ENCODE data around the gene LRRC49. TPM values are rescaled to one million over a fixed set of nuclear protein-coding genes. Genes with fewer than 3 reads are reported as not detected.

LRRC49 gene
- total RNA-seq, 1 experiment from 2014 or later: 8.3 TPM

DNA sequence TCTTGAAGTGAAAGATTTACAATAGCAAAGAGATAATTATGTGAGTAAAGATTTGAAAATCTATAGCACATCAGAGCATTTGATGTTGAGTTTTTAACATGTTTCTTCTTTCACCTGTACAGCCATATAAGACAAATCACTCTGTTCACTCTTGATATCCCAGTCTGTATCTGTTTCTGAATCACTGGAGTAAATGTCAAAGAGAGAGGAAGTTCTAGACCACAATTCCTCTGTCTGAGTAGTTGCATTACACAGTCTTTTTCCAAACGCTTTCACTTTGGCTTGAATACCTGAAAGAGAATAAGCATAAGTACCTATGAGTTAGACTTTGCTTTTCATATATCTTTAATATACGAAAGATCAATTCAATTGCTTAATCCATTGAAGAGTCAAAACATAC is 10.3 kb upstream of the LRRC49 start:
- no peak overlapping the region for H4K8ac ChIP-seq (replicated peaks; ENCODE audit: insufficient read length, low read depth, low read length)
- no peak overlapping the region for H3K18ac ChIP-seq (ENCODE audit: insufficient read length, low read depth, low read length)
- H4K91ac ChIP-seq (ENCODE audit: insufficient read length, low read depth, low read length): no peak overlapping the region
- no CpG with 5 or more reads among the region's 2 CpGs for WGBS (ENCODE audit: extremely low coverage, insufficient read length, low lambda C conversion rate)
- H3K9me3 ChIP-seq (ENCODE audit: control insufficient read depth, low read depth, low read length): no peaks in the 10 kb centered on the region
- Mint-ChIP-seq H3K36me3 (ENCODE audit: insufficient read depth in 1 of 3, low read depth in 3 of 3) (no peaks in the 10 kb centered on the region), H3K9me3 (no peaks in the 10 kb centered on the region), H3K4me3 (no peak overlapping the region), H3K27me3 (ENCODE audit: low read depth) (no peaks in the 10 kb centered on the region), H3K27ac (no peak overlapping the region), H3K4me1 (no peaks in the 10 kb centered on the region)
- no peak overlapping the region for H3K56ac ChIP-seq (ENCODE audit: insufficient read length, low read depth, low read length)
- H3K79me2 ChIP-seq (ENCODE audit: insufficient read depth, low read length): no peaks in the 10 kb centered on the region
- no peak overlapping the region for H2AFZ ChIP-seq (ENCODE audit: low read length)
- H2BK20ac ChIP-seq (ENCODE audit: low read depth, low read length, poor library complexity, severe bottlenecking): no peak overlapping the region
- no peaks in the 10 kb centered on the region for H4K20me1 ChIP-seq (ENCODE audit: control insufficient read depth, insufficient read depth, insufficient read length)
- no peaks in the 10 kb centered on the region for H3K27me3 ChIP-seq (ENCODE audit: insufficient read depth, low read length)
- no peak overlapping the region for H2BK12ac ChIP-seq (ENCODE audit: insufficient read length, low read depth, low read length)
- H3K27ac ChIP-seq (ENCODE audit: insufficient read length, low read depth, low read length): no peak overlapping the region
- H4K5ac ChIP-seq (ENCODE audit: insufficient read length, low read depth, low read length): no peak overlapping the region
- no peaks in the 10 kb centered on the region for H3K79me1 ChIP-seq (ENCODE audit: insufficient read depth, low read depth, low read length, poor library complexity, severe bottlenecking)
- no peak overlapping the region for H2BK5ac ChIP-seq (ENCODE audit: insufficient read length, low read length)
- no peak overlapping the region for H3K9ac ChIP-seq (ENCODE audit: extremely low read depth, insufficient read length, low read length)
- no peak overlapping the region for H3K4me2 ChIP-seq (ENCODE audit: insufficient read depth, insufficient read length, low read length)
- H3T11ph ChIP-seq (ENCODE audit: low read length): no peak overlapping the region
- H3K23ac ChIP-seq (ENCODE audit: insufficient read length, low read depth, low read length): no peak overlapping the region
- no peak overlapping the region for H2BK15ac ChIP-seq (ENCODE audit: low read depth, low read length)
- H3K4me1 ChIP-seq (ENCODE audit: insufficient read depth, low read length): no peaks in the 10 kb centered on the region
- H3K4ac ChIP-seq (ENCODE audit: low read depth, low read length): no peak overlapping the region
- no peak overlapping the region for H2AK5ac ChIP-seq (ENCODE audit: insufficient read length, low read length)
- TF ChIP-seq, protein P1, sequence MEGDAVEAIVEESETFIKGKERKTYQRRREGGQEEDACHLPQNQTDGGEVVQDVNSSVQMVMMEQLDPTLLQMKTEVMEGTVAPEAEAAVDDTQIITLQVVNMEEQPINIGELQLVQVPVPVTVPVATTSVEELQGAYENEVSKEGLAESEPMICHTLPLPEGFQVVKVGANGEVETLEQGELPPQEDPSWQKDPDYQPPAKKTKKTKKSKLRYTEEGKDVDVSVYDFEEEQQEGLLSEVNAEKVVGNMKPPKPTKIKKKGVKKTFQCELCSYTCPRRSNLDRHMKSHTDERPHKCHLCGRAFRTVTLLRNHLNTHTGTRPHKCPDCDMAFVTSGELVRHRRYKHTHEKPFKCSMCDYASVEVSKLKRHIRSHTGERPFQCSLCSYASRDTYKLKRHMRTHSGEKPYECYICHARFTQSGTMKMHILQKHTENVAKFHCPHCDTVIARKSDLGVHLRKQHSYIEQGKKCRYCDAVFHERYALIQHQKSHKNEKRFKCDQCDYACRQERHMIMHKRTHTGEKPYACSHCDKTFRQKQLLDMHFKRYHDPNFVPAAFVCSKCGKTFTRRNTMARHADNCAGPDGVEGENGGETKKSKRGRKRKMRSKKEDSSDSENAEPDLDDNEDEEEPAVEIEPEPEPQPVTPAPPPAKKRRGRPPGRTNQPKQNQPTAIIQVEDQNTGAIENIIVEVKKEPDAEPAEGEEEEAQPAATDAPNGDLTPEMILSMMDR (conservative IDR thresholded peaks at IDR 0.05): no peak
- no peaks in the 10 kb centered on the region for H3K23me2 ChIP-seq (ENCODE audit: insufficient read length, low read depth, low read length, poor library complexity, severe bottlenecking)
- H3K14ac ChIP-seq (ENCODE audit: insufficient read depth, low read length): no peak overlapping the region
- no peak for DNase-seq
- no peak overlapping the region for H2BK120ac ChIP-seq (ENCODE audit: low read depth, low read length, poor library complexity, severe bottlenecking)
